Fibroblast of peridontal ligament (primary cell): Measurements from ENCODE around the gene KCNV2.

Experiments used
- DNase-seq: peaks from one replicate; pipeline ENCODE4 v3.0.0-alpha.2; 2010; ENCODE audit errors: extremely low read depth

The KCNV2 gene

GRCh38 chr9:2758162-2758897 lies 41.0 kb downstream of the KCNV2 start:
- peak; percentile 11 for DNase-seq

GRCh38 chr9:2758898-2759510 lies 41.7 kb downstream of the KCNV2 start:
- peak; percentile 34 for DNase-seq

- DNase-seq = no peak
Observed at GRCh38 chr9:2761424-2761823, 44.1 kb downstream of the KCNV2 start.

GRCh38 chr9:2764353-2764752 lies 47.0 kb downstream of the KCNV2 start:
- DNase-seq = no peak

- no peak for DNase-seq
Observed at GRCh38 chr9:2765250-2765880, 48.1 kb downstream of the KCNV2 start.

- DNase-seq = peak; percentile 22
Observed at GRCh38 chr9:2767800-2768677, 50.7 kb downstream of the KCNV2 start.

- DNase-seq = no peak
Observed at GRCh38 chr9:2771087-2771486, 53.8 kb downstream of the KCNV2 start.

GRCh38 chr9:2771661-2772060 lies 54.4 kb downstream of the KCNV2 start:
- peak; percentile 41 for DNase-seq

- no peak for DNase-seq
Observed at GRCh38 chr9:2777454-2777853, 60.1 kb downstream of the KCNV2 start.

- no peak for DNase-seq
Observed at GRCh38 chr9:2778816-2779215, 61.5 kb downstream of the KCNV2 start.
